Peyer's patch (tissue), 4 donors: ENCODE results near the gene TNFAIP8L1. TPM values are rescaled to one million over a fixed set of nuclear protein-coding genes. Genes with fewer than 3 reads are reported as not detected.

Experiments
- DNase-seq, 3 donors: peaks; one replicate each; pipeline ENCODE4 v3.0.0-alpha.2; 2017 to 2019
- H3K27ac ChIP-seq, 4 donors: fragments of 200-600 bp; sonication (generic); one replicate each; pipeline ENCODE4 v1.5.1; 2016 to 2019
- H3K27me3 ChIP-seq, 2 donors: fragments of 200-600 bp; sonication (generic); one replicate each; pipeline ENCODE4 v1.5.1; 2019
- H3K36me3 ChIP-seq, 3 donors: fragments of 200-600 bp; sonication (generic); one replicate each; pipeline ENCODE4 v1.5.1; 2016 to 2019
- H3K4me1 ChIP-seq, 4 donors: fragments of 200-600 bp; sonication (generic); one replicate each; pipeline ENCODE4 v1.5.1; 2016 to 2019
- H3K4me3 ChIP-seq, 4 donors: fragments of 200-600 bp; sonication (generic); 1 replicate in 3 of 4; 2 replicates in 1 of 4; pipeline ENCODE4 v1.5.1; 2016 to 2019; ENCODE audit warnings: mild to moderate bottlenecking in 1 of 4
- H3K9me3 ChIP-seq, 4 donors: fragments of 200-600 bp; sonication (generic); one replicate each; pipeline ENCODE4 v1.5.1; 2016 to 2019; ENCODE audit warnings: mild to moderate bottlenecking in 1 of 4
- CTCF ChIP-seq, 6 experiments: fragments of 450-650 bp in 4 of 6; fragments of 200-600 bp in 2 of 6; sonication (generic) in 1 of 6; IDR thresholded peaks; one replicate each; pipeline ENCODE4 v1.5.1; 2017 to 2019; ENCODE audit warnings: antibody characterized with exemption in 6 of 6, mild to moderate bottlenecking in 3 of 6, moderate library complexity in 1 of 6
- POLR2A ChIP-seq, 2 donors: fragments of 450-650 bp; IDR thresholded peaks; one replicate each; pipeline ENCODE4 v1.5.1; 2017; ENCODE audit warnings: antibody characterized with exemption in 2 of 2, mild to moderate bottlenecking in 2 of 2, moderate library complexity in 2 of 2
- total RNA-seq, 4 donors: library from RNA; depleted of rRNA; stranded (reverse); fragments of >200 nt; gene quantifications; one replicate each; pipeline ENCODE4 v1.1.0, GENCODE V29; 2016

The TNFAIP8L1 gene
- total RNA-seq, 4 donors from 2014 or later, result 7.0 to 16.5 (median 11.0) TPM

GRCh38 chr19:4642625-4643024 is 3.3 kb downstream of the TNFAIP8L1 start:
- Histone ChIP-seq H3K27ac (no peak overlapping the region), H3K4me3 (no peak overlapping the region), H3K4me1 (peaks cover 0 to 24% (median 10%) of the 10 kb centered on the region in 4 donors), H3K27me3 (no peaks in the 10 kb centered on the region), H3K36me3 (no peaks in the 10 kb centered on the region), H3K9me3 (no peaks in the 10 kb centered on the region)
- no peak for DNase-seq
- TF ChIP-seq POLR2A (IDR thresholded peaks at IDR 0.05) (no peak), CTCF (IDR thresholded peaks at IDR 0.05) (no peak)

GRCh38 chr19:4645718-4646117 is 6.4 kb downstream of the TNFAIP8L1 start:
- no peak for DNase-seq
- Histone ChIP-seq H3K4me1 (peaks cover 0 to 24% (median 5%) of the 10 kb centered on the region in 4 donors), H3K27ac (peak overlapping the region in 2 of 4 donors; percentile 25 to 75), H3K36me3 (no peaks in the 10 kb centered on the region), H3K27me3 (no peaks in the 10 kb centered on the region), H3K4me3 (no peak overlapping the region), H3K9me3 (no peaks in the 10 kb centered on the region)
- TF ChIP-seq POLR2A (IDR thresholded peaks at IDR 0.05) (no peak), CTCF (IDR thresholded peaks at IDR 0.05) (no peak)

- Histone ChIP-seq H3K4me3 (no peak overlapping the region), H3K9me3 (no peaks in the 10 kb centered on the region), H3K27me3 (no peaks in the 10 kb centered on the region), H3K36me3 (peaks cover 0 to 12% (median 0%) of the 10 kb centered on the region in 3 donors), H3K27ac (peak overlapping the region in 3 of 4 donors; percentile 49 to 75 (median 70)), H3K4me1 (peaks cover 0 to 12% (median 3%) of the 10 kb centered on the region in 4 donors)
- TF ChIP-seq POLR2A (IDR thresholded peaks at IDR 0.05) (no peak), CTCF (IDR thresholded peaks at IDR 0.05) (no peak)
- DNase-seq, result no peak
Measured at GRCh38 chr19:4647676-4648644, 8.6 kb downstream of the TNFAIP8L1 start.

- no peak for DNase-seq
- Histone ChIP-seq H3K4me1 (peaks cover 0 to 12% (median 3%) of the 10 kb centered on the region in 4 donors), H3K27ac (peak overlapping the region in 2 of 4 donors; percentile 9 to 75), H3K9me3 (no peaks in the 10 kb centered on the region), H3K27me3 (no peaks in the 10 kb centered on the region), H3K4me3 (no peak overlapping the region), H3K36me3 (peaks cover 0 to 23% (median 0%) of the 10 kb centered on the region in 3 donors)
- TF ChIP-seq POLR2A (IDR thresholded peaks at IDR 0.05) (no peak), CTCF (IDR thresholded peaks at IDR 0.05) (no peak)
Measured at GRCh38 chr19:4649392-4650047, 10.2 kb downstream of the TNFAIP8L1 start.

- no peak for DNase-seq
- H3K27ac ChIP-seq, result peak overlapping the region in 1 of 4 donors; percentile 11
Measured at GRCh38 chr19:4650159-4650558, 10.8 kb downstream of the TNFAIP8L1 start.

More at GRCh38 chr19:4650159-4650558, 10.8 kb downstream of the TNFAIP8L1 start:
- TF ChIP-seq POLR2A (IDR thresholded peaks at IDR 0.05), result no peak
- no peak for TF ChIP-seq CTCF (IDR thresholded peaks at IDR 0.05)
- no peak overlapping the region for H3K4me3 ChIP-seq
- peaks cover 0 to 12% (median 3%) of the 10 kb centered on the region in 4 donors for H3K4me1 ChIP-seq
- no peaks in the 10 kb centered on the region for H3K9me3 ChIP-seq
- H3K27me3 ChIP-seq, result no peaks in the 10 kb centered on the region
- peaks cover 0 to 26% (median 0%) of the 10 kb centered on the region in 3 donors for H3K36me3 ChIP-seq
